HG03432 (cell line): ENCODE measurements around the gene ZC3H15.
A peak's percentile ranks its signal among the peaks of the same experiment; 100 is the strongest.
"Not testable (repeated sequence)": the region's sequence is repeated elsewhere in the genome, so short reads cannot be mapped to it uniquely, and the experiment has no call there.

Experiments used
- ATAC-seq: cut with Tn5 transposase; IDR thresholded peaks from one replicate; pipeline ENCODE4 v1.9.1; 2021; ENCODE audit warnings: mild to moderate bottlenecking, moderate library complexity; ENCODE audit not compliant: unreplicated experiment

Gene ZC3H15

DNA sequence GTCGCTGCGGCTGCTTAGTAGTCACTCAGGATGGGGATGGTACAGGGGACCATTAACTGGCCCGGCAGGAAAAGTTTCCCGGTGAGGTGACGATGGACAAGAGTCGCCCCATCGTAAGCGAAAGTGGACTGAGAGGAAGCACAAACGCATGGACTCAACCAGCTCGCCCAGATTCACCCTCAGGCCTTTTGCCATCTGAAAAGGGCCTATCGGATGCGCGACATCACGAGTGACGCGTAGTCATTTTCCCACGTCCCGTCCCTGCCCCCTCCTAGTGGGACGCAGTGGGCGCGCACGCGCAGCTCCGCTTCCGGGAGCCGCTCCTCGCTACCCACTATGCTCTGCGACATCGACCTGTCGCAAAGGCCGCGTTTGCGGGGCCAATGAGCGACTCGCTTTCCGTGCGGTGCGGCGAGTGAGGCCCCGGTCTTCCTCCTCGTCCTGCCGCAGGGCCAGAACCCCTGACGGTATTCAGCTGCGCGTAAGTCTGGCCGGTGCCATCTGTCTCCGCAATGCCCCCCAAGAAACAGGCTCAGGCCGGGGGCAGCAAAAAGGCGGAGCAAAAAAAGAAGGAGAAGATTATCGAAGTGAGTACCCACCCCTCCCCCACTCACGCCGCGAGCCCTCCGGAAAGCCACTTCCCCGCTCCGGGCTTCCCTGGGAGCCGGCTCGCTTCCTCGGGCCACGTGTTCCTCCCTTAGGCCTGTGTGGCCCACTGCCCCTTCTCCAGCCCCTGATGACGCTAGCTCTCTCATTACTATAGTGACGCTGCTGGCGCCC lies at the start of gene ZC3H15:
ZC3H15 (plus strand) TSS at position 390 of the 780 bp plus-strand sequence; CDS start at position 513, 123 bp downstream.
- ATAC-seq = peak; percentile 92

DNA sequence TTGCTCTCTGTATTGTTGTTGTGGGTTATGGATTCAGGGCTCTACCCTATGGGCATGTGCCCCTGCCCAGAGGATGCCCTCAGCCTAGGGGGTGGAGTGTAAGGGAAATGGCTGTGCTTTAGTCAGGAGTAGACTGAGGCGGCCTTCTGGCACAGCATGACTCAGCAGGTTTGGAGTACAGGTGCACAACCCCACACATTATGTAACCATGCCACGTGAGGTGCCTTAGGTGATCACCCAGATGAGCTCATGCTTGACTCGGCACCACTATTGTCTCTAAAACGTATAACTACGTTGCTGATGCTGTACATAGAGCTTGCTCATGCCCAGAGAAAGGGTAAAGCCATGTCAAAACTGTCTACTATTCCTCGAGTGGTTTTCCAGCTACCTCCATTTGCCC lies 48.3 kb upstream of the ZC3H15 start:
- no peak for ATAC-seq

DNA sequence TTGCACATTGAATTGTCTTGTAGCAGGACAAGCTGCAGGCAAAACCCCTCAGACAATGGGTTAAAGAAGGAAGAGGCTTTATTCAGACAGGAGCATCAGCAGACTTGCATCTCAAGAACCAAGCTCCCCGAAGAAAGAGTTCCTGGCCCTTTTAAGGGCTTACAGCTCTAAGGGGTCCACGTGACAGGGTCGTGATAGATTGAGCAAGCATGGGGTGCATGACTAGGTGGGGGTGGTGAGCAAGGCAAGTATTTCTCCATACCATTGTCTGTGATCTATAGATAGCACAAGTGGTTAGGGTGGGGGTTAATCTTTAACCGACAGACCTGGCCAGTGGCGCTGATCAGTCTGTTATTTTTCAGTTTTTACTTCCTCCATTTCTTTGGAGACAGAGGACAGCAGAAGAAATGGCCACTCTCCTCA lies 46.4 kb upstream of the ZC3H15 start:
- ATAC-seq = not testable (repeated sequence)

DNA sequence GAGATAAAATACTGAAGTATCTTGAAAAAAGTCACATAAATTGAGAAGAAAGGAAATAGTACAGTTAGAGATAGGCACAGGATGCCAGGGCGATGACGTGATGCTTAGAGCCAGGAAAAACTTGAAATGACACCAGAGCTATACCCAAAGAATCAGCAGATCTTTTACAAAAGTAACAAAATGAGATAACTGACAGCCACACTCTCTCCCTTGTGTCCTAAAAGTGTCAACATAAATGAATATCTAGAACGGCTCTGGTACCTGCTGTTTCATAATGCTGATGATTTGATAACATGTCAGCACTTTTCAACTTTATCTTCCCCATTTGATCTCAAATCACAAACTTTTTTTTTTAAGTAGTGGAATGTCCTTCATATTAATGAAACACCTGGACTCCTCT lies 45.6 kb upstream of the ZC3H15 start:
- ATAC-seq = no peak

DNA sequence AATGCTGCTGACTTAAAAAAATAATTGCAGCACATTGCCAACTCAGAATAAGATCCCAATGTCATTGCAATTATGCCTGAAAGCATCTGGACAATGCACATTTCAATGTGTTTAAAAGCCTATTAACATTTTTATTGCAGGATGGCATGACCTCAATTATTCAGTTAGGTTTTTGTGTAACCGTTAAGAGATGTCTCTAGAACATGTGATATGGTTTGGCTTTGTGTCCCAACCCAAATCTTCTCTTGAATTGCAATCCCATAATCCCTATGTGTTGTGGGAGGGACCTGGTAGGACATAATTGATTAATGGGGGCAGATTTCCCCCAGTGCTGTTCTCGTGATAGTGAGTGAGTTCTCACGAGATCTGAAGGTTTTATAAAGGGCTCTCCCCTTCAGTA lies 43.2 kb upstream of the ZC3H15 start:
- no peak for ATAC-seq

DNA sequence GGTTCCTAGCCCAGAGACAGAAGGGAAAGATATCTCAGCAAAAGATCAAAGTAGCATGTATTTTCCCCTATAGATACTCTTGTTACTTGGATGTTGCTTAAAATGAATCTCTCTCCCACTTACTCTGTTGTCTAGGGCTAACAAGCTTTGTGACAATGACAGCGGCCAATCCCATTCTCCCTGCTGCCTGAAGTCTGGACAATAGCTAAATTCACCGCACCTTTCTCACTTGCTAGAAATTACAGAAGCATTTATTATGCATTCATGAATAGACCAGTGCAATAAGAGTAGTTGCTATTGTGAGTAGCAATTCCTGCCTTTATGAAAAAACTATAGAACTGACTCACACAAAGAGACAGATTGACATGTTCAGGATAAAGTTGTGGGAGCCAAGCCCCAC lies 42.2 kb upstream of the ZC3H15 start:
- ATAC-seq = no peak

DNA sequence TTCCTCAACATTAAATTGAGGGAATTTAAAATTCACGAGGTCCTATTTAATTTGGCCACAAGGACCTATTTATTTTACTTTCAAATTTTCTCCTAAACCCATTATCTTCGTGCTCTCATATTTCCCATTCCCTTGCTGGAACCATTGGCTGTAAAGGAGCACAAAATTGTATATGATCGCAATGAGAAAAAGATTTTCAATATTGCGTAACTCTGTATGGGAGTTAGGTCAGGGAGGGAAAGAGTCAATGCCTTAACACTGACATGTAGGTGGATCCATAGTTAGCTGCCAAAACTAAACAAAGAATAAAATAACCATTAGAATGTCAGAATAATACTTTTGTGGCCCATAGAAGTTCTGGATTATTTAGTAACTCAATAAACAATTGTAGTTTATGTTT lies 40.6 kb upstream of the ZC3H15 start:
- no peak for ATAC-seq

DNA sequence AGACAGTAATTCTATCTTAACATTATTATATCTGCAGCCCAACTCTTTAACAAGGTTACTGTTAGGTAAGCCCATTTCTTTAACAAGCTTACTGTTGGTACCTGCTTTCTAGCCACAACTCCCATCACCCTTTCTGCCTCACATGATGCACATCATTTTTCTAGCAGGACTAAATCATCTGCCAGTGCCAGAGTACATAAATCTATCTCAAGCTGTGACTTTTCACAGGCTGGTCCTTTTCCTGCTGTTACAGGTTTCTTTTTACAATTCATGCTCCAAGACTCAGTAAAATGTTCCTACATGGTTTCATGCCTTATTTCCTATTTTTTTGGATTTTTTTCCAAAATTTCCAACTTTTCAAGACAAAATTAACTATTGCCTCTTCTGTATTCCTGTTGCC lies 30.4 kb upstream of the ZC3H15 start:
- no peak for ATAC-seq

DNA sequence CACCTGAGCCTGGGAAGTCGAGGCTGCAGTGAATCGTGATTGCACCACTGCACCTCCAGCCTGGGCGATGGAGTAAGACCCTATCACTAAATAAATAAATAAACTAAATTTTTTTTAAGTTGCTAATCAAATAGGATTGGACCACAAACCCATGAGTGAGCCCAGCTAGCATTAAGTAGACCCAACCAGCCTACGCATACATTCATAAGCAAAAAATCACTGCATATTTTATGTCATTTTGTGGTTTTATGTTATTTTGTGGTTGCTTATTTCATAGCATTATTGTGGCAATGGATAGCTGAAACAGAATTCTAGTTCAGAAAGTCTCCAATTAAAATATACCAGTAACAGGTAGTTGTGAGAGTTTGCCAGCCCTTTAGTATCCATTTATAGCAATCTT lies 29.1 kb upstream of the ZC3H15 start:
- no peak for ATAC-seq

DNA sequence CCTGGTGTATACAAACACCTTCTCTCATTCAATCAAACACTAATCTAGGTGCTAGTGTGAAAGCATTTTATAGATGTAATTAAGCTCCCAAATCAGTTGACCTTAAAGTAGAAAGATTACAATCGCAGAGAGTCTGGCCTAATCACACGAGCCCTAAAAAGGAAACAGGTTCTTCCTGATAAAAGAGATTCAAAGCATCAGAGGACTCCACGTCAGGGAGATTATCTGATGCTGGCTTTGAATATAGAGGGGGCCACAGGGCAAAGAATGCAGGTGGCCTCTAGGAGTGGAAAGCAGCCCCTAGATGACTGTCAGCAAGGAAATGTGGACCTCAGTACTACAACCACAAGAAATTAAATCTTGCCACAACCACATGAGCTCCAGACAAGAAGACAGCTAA lies 28.2 kb upstream of the ZC3H15 start:
- ATAC-seq = no peak

DNA sequence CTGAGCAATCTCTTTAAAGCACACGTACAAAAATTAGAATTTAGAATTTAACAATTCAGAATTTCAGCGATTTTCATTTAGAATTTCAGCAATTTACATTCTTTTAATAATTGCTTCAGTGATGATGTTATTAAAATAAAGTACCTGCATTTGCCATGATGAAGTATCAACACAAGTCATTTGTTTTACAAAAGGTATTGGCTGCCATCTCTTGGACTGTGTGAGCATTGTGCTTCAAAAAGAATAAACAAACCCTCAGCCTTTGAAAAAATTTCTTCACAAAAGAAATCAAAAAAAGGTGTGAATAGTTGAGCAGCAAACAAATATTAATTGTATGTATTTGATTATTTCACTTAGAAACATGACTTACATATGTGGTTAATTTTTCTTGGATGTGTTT lies 27.1 kb upstream of the ZC3H15 start:
- ATAC-seq = no peak

DNA sequence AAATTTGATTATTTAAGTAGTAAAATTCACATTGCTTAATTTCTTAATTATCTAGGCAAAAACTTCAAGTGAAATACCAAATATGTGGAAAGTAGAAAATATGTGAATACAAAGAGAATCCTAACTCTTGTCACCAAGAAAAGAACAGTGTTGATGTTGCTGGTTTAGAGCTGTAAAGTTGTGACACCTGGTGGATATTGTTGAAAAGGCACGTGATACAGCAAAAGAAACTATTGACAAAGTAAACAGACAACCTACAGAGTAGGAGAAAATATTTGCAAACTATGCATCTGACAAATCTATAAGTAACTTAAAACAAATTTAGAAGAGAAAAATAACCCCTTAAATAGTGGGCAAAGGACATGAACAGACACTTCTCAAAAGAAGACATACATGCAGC lies 25.6 kb upstream of the ZC3H15 start:
- peak; percentile 82 for ATAC-seq

DNA sequence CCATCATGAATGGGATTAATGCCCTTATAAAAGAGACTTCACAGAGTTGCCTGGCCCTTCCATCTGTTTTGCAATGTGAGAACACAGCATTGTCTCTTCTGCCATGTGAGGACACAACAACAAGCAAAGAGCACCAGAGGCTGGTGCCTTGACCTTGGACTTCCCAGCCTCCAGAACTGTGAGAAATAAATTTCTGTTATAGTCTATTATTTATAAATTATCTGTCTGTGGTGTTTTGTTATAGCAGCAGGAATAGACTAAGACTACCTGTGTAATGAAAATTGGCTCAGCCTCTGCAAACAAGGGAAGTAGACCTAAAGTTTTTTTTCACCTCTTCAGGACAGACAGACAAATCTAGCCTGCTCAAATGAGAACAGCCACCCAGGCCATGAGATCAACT lies 19.3 kb upstream of the ZC3H15 start:
- ATAC-seq = no peak

DNA sequence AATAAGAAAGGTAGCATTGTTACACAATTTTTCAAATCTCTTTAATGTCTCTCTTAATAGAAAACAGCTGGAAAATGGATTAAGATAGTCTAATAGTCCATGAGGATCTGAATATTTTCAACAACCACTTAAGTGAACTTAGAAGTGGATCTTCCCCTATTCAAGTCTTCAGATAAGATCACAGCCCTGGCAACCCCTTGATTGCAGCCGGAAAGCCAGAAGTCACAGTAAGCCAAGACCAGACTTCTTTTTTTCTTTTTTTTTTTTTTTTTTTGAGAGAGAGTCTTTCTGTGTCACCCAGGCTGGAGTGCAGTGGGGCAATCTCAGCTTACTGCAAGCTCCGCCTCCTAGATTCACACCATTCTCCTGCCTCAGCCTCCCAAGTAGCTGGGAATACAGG lies 18.6 kb upstream of the ZC3H15 start:
- no peak for ATAC-seq

DNA sequence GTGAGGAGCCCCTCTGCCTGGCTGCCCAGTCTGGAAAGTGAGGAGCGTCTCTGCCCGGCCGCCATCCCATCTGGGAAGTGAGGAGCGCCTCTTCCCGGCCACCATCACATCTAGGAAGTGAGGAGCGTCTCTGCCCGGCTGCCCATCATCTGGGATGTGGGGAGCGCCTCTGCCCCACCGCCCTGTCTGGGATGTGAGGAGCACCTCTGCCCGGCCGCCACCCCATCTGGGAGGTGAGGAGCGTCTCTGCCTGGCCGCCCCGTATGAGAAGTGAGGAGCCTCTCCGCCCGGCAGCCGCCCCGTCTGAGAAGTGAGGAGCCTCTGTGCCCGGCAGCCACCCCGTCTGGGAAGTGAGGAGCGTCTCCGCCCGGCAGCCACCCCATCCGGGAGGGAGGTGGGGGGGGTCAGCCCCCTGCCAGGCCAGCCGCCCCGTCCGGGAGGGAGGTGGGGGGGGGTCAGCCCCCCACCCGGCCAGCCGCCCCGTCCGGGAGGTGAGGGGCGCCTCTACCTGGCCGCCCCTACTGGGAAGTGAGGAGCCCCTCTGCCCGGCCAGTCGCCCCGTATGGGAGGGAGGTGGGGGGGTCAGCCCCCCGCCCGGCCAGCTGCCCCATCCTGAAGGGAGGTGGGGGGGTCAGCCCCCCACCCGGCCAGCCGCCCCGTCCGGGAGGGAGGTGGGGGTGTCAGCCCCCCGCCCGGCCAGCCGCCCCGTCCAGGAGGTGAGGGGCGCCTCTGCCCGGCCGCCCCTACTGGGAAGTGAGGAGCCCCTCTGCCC lies 13.2 kb upstream of the ZC3H15 start:
- not testable (repeated sequence) for ATAC-seq

DNA sequence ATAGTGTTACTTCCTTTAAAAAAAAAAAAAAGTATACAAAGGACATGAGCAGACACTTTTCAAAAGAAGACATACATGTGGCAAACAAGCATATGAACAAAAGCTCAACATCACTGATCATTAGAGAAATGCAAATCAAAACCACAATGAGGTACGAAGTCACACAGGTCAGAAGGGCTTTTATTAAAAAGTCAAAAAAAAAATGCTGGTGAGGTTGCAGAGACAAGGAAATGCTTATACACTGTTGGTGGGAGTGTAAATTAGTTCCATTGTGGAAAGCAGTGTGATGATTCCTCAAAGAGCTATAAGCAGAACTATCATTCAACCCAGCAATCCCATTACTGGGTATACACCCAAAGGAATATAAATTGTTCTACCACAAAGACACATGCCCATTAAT lies 11.8 kb upstream of the ZC3H15 start:
- ATAC-seq = peak; percentile 56

DNA sequence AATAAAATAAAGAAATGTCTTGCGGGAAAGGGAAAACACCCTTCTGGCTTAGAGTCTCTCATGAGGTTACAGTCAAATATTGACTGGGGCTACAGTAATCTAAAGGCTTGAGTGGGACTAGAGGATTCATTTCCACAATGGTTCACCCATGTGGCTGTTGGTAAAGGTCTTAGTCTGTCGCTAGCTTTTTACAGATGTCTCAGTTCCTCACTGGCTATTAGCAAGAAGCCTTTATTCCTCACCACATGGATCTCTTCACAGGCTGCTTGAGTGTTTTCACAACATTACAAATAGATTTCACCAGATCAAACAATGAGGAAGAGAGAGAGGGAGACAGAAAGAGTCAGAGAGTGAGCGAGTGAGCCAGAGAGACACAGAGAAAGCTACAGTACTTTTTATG lies 8.3 kb upstream of the ZC3H15 start:
- no peak for ATAC-seq

DNA sequence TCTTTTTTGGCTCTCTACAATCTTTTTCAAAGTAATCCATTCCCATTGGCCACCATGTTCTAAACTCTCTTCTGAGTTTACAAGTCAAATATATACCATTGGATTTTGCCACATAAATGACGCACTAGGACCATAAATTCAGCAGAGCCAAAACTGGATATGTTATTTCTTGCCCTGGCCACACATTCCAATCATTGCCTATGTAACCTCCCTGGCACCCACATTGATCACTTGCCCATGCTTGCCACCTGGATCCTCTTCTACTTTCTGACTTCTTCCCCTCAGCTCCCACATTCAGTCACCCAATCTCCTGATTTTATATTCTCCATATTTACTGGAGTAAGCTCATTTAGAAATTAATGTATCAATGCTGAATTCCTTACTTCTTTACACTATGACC lies 5.1 kb upstream of the ZC3H15 start:
- no peak for ATAC-seq

DNA sequence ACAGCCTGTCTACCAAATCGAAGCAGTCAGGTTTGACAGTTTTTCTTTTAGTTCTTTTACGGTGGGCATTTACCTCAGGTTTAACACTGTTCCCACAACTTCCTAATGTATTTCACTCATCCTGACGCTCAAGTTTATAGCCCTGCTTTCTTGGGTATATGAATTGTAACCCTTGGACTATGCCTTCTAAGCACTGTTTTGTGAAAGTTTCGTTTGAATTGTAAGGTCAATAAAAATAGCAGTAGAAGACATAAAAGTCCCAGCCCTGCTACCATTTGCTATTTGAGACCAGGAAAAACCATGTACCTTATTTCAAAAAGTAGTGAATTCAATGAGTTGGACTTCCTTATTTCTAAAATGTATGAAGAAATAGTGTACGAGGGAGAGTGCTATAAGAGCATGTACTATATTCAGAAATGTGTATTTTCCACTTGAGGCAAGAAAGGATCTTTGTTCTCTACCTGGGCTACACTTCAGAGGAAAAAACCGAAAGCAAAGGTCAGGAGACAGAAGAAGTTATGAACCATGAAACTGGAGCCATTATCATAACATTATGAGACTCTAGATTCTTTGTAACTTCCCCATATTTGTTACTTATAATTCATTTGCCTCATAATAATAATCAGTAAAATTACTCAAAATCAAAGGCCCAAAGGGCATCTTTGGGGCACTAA lies 1.9 kb upstream of the ZC3H15 start:
- no peak for ATAC-seq

DNA sequence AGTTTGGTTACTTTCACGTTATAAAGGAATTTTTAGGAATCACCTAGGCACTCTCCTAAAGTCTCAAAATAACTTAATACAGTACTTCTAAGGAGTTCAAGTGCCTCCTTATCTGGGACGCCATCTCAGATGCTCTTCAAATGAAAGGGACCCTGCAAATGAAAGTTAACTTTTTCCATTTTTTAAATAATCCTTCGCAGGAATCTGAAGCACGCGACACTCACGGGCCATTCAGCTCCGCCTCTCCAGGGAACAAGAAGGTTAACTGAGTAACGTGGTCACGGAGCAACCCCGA lies 537 bp upstream of the ZC3H15 start:
- no peak for ATAC-seq

DNA sequence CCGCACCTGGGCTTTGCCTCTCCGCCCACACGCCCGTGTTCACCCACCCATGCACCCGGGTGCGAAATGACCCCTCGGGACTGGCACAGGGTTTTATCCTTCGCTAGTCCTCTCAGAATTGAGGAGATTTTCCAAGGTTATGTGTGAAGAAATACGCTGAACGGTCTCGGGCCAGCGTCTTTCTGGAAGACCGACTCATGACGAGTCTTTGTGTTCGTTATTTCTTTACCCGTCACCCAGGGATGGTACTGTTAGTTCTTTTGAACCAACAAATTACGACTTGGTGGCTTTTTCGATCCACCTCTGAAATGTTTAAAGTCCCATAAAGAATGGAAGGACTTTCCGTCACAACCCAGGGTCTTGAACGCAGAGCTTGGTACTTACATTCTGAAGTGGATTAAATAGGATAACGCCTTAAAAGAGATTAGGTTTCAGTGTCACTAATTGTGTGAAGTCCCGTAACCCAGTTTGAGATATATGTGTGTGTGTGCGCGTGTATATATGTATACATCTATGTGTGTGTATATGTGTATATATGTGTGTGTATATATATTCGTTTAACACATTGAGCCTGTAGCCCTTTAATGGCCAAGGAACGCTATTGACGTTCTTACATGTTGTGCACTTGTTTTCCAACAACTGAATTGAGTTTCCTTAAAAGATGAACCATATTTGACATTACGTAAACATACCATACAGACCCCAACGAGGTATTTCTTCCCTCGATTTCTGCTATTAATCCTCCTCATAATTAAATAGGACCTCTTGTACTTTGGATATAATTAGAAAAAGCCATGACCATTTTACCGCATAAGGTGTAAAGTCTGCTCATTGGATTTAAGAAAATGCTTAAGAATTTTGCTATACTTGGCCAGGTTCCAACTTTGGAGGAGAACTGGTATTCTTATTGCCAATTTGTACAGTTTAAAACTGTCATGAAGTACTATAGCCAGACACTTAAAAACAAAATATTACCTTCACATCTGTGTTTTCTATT lies 889 bp downstream of the ZC3H15 start:
- ATAC-seq = no peak
